H9 (cell line): Measurements from ENCODE around the gene ANKFY1. TPM values are rescaled to one million over a fixed set of nuclear protein-coding genes. Genes with fewer than 3 reads are reported as not detected.

Source experiments
- DNase-seq: peaks from one replicate; pipeline ENCODE4 v3.0.0-alpha.2; 2017
- H2AFZ ChIP-seq: one replicate; pipeline ENCODE4 v1.6.1; 2013; ENCODE audit warnings: mild to moderate bottlenecking, low read length, control low read depth, moderate library complexity
- H2AK5ac ChIP-seq: 2 replicates; pipeline ENCODE4 v1.6.1; 2013; ENCODE audit warnings: low read length, control low read depth, mixed read lengths; ENCODE audit not compliant: insufficient read length
- H2BK120ac ChIP-seq: one replicate; pipeline ENCODE4 v1.6.1; 2013; ENCODE audit warnings: low read depth, mild to moderate bottlenecking, low read length, control low read depth, inconsistent platforms; ENCODE audit not compliant: poor library complexity, severe bottlenecking
- H2BK12ac ChIP-seq: 2 replicates; pipeline ENCODE4 v1.6.1; 2013; ENCODE audit warnings: low read length, control low read depth, mixed read lengths, low read depth; ENCODE audit not compliant: insufficient read length
- H2BK15ac ChIP-seq: 2 replicates; pipeline ENCODE4 v1.6.1; 2013; ENCODE audit warnings: low read depth, low read length, control low read depth
- H2BK20ac ChIP-seq: one replicate; pipeline ENCODE4 v1.6.1; 2013; ENCODE audit warnings: low read depth, mild to moderate bottlenecking, low read length, control low read depth, inconsistent platforms; ENCODE audit not compliant: poor library complexity, severe bottlenecking
- H2BK5ac ChIP-seq: 2 replicates; pipeline ENCODE4 v1.6.1; 2013; ENCODE audit warnings: low read length, control low read depth, mixed read lengths; ENCODE audit not compliant: insufficient read length
- H3K14ac ChIP-seq: 2 replicates; pipeline ENCODE4 v1.6.1; 2013; ENCODE audit warnings: low read length, control low read depth; ENCODE audit not compliant: insufficient read depth
- H3K18ac ChIP-seq: 2 replicates; pipeline ENCODE4 v1.6.1; 2013; ENCODE audit warnings: low read depth, mild to moderate bottlenecking, mixed read lengths, low read length, control low read depth; ENCODE audit not compliant: insufficient read length
- H3K23ac ChIP-seq: 2 replicates; pipeline ENCODE4 v1.6.1; 2013; ENCODE audit warnings: low read length, control low read depth, mixed read lengths, low read depth; ENCODE audit not compliant: insufficient read length
- H3K23me2 ChIP-seq: 2 replicates; pipeline ENCODE4 v1.6.1; 2013; ENCODE audit warnings: low read depth, mild to moderate bottlenecking, mixed read lengths, low read length, control low read depth; ENCODE audit not compliant: insufficient read length, poor library complexity, severe bottlenecking
- H3K27ac ChIP-seq: 2 replicates; pipeline ENCODE4 v1.5.1; 2013; ENCODE audit warnings: low read length, control low read depth, mixed read lengths, low read depth; ENCODE audit not compliant: insufficient read length
- H3K27me3 ChIP-seq: 2 replicates; pipeline ENCODE4 v1.6.1; 2013; ENCODE audit warnings: low read length, control low read depth, inconsistent platforms; ENCODE audit not compliant: insufficient read depth
- H3K4ac ChIP-seq: 2 replicates; pipeline ENCODE4 v1.6.1; 2013; ENCODE audit warnings: low read depth, mild to moderate bottlenecking, control low read depth, inconsistent platforms, low read length, moderate library complexity
- H3K4me1 ChIP-seq: 2 replicates; pipeline ENCODE4 v1.6.1; 2013; ENCODE audit warnings: low read length, control low read depth, inconsistent platforms; ENCODE audit not compliant: insufficient read depth
- H3K4me2 ChIP-seq: 2 replicates; pipeline ENCODE4 v1.6.1; 2013; ENCODE audit warnings: low read length, control low read depth, mixed read lengths; ENCODE audit not compliant: insufficient read length, insufficient read depth
- H3K56ac ChIP-seq: 2 replicates; pipeline ENCODE4 v1.6.1; 2013; ENCODE audit warnings: low read depth, mild to moderate bottlenecking, mixed read lengths, low read length, control low read depth; ENCODE audit not compliant: insufficient read length
- H3K79me1 ChIP-seq: 2 replicates; pipeline ENCODE4 v1.6.1; 2013; ENCODE audit warnings: low read depth, mild to moderate bottlenecking, moderate library complexity, low read length, control low read depth, inconsistent platforms; ENCODE audit not compliant: insufficient read depth, poor library complexity, severe bottlenecking
- H3K79me2 ChIP-seq: 2 replicates; pipeline ENCODE4 v1.6.1; 2013; ENCODE audit warnings: low read length, control low read depth, inconsistent platforms; ENCODE audit not compliant: insufficient read depth
- H3K9ac ChIP-seq: 2 replicates; pipeline ENCODE4 v1.6.1; 2013; ENCODE audit warnings: low read length, control low read depth, mixed read lengths; ENCODE audit not compliant: insufficient read length; ENCODE audit errors: extremely low read depth
- H3K9me3 ChIP-seq: one replicate; pipeline ENCODE4 v1.6.1; 2013; ENCODE audit warnings: low read depth, low read length, inconsistent platforms; ENCODE audit not compliant: control insufficient read depth
- H3T11ph ChIP-seq: one replicate; pipeline ENCODE4 v1.6.1; 2013; ENCODE audit warnings: mild to moderate bottlenecking, low read length, control low read depth, inconsistent platforms
- H4K20me1 ChIP-seq: one replicate; pipeline ENCODE4 v1.6.1; 2013; ENCODE audit not compliant: control insufficient read depth, insufficient read length, insufficient read depth
- H4K5ac ChIP-seq: 2 replicates; pipeline ENCODE4 v1.6.1; 2013; ENCODE audit warnings: low read depth, mild to moderate bottlenecking, mixed read lengths, low read length, control low read depth; ENCODE audit not compliant: insufficient read length
- H4K8ac ChIP-seq: replicated peaks from 2 replicates; pipeline ENCODE4 v1.6.1; 2013; ENCODE audit warnings: low read length, control low read depth, mixed read lengths, low read depth; ENCODE audit not compliant: insufficient read length
- H4K91ac ChIP-seq: 2 replicates; pipeline ENCODE4 v1.6.1; 2013; ENCODE audit warnings: low read depth, mild to moderate bottlenecking, moderate library complexity, mixed read lengths, low read length, control low read depth; ENCODE audit not compliant: insufficient read length
- H3K27ac Mint-ChIP-seq, 3 experiments: 2 replicates in 2 of 3; 3 replicates in 1 of 3; pipeline ENCODE4 v1.8.0; 2020 to 2021; ENCODE audit warnings: mixed read lengths in 3 of 3, mild to moderate bottlenecking in 1 of 3, moderate library complexity in 1 of 3
- H3K27me3 Mint-ChIP-seq: 2 replicates; pipeline ENCODE4 v1.8.0; 2021; ENCODE audit warnings: low read depth, mild to moderate bottlenecking, moderate library complexity, mixed read lengths
- H3K36me3 Mint-ChIP-seq, 3 experiments: 2 replicates in 2 of 3; 3 replicates in 1 of 3; pipeline ENCODE4 v1.8.0; 2020 to 2021; ENCODE audit warnings: low read depth in 3 of 3, mixed read lengths in 3 of 3; ENCODE audit not compliant: insufficient read depth in 1 of 3
- H3K4me1 Mint-ChIP-seq, 2 experiments: 2 replicates each; pipeline ENCODE4 v1.8.0; 2020; ENCODE audit warnings: mixed read lengths in 2 of 2
- H3K4me3 Mint-ChIP-seq, 2 experiments: 2 replicates in 1 of 2; 3 replicates in 1 of 2; pipeline ENCODE4 v1.8.0; 2020 to 2021; ENCODE audit warnings: mild to moderate bottlenecking in 2 of 2, mixed read lengths in 2 of 2, moderate library complexity in 1 of 2
- H3K9me3 Mint-ChIP-seq, 2 experiments: 2 replicates in 1 of 2; 3 replicates in 1 of 2; pipeline ENCODE4 v1.8.0; 2020; ENCODE audit warnings: mild to moderate bottlenecking in 2 of 2, mixed read lengths in 2 of 2, moderate library complexity in 1 of 2
- WGBS: extraction: QIAGEN DNeasy Blood & Tissue Kit; methylation state at CpG from one replicate; pipeline ENCODE4 v1.1.7; 2013; ENCODE audit warnings: missing lambda C conversion rate, low lambda C conversion rate, mixed read lengths; ENCODE audit not compliant: insufficient read length; ENCODE audit errors: extremely low coverage; 5-methylcytosine and 5-hydroxymethylcytosine counted together
- total RNA-seq: library from RNA; stranded (reverse); gene quantifications from 2 replicates; pipeline ENCODE4 v1.2.1, GENCODE V29; 2021
- TF ChIP-seq, protein P1 (sequence below): fragments of 200-600 bp; sonication (generic); conservative IDR thresholded peaks from 3 replicates; pipeline ENCODE4 v1.8.0; 2021; ENCODE audit warnings: antibody characterized with exemption, mild to moderate bottlenecking

The ANKFY1 gene
- total RNA-seq, 1 experiment from 2014 or later: 51.9 TPM

DNA sequence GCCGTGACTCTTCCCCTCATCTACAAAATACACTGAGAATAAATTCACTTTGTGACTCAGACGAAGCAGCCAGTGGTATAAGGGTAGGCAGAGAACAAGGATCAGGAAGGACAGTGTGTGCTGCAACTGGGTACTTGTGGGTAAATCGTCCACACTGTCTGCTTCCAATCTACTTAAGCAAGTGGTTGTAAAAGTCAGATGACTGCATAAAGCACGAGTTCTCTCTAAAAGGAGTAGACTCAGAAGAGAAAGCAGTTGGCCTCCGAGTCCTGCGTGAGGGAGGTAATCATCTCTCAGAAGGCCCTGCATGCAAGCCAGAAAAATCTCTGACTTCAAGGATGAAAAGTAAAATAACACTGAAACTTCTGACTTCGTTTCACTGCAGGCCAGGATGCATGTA, 43.1 kb downstream of the ANKFY1 start:
- H2AFZ ChIP-seq: no peak overlapping the region
- H2BK120ac ChIP-seq: no peak overlapping the region
- no peaks in the 10 kb centered on the region for H3K27me3 Mint-ChIP-seq
- H3K27ac ChIP-seq: peak overlapping the region; percentile 58
- H3K23me2 ChIP-seq: no peaks in the 10 kb centered on the region
- no peaks in the 10 kb centered on the region for H4K20me1 ChIP-seq
- H3K4me1 Mint-ChIP-seq: peaks cover 2 to 12% of the 10 kb centered on the region in 2 experiments; a peak in 3 of 4 replicates
- no peak overlapping the region for H3K4me3 Mint-ChIP-seq
- H4K5ac ChIP-seq: no peak overlapping the region
- H3K23ac ChIP-seq: no peak overlapping the region
- no peaks in the 10 kb centered on the region for H3K27me3 ChIP-seq
- no peak overlapping the region for H2BK15ac ChIP-seq
- peak overlapping the region; percentile 24 for H3K18ac ChIP-seq
- H3K4ac ChIP-seq: no peak overlapping the region
- no peaks in the 10 kb centered on the region for H3K9me3 Mint-ChIP-seq
- H2BK5ac ChIP-seq: no peak overlapping the region
- H3K9ac ChIP-seq: no peak overlapping the region
- H2BK20ac ChIP-seq: no peak overlapping the region
- H3T11ph ChIP-seq: no peak overlapping the region
- peaks cover 8 to 27% (median 22%) of the 10 kb centered on the region in 3 experiments; a peak in 6 of 7 replicates for H3K36me3 Mint-ChIP-seq
- H3K9me3 ChIP-seq: no peaks in the 10 kb centered on the region
- no peak overlapping the region for H3K56ac ChIP-seq
- no peak overlapping the region for H4K91ac ChIP-seq
- peak overlapping the region; percentile 50 for H4K8ac ChIP-seq
- H2AK5ac ChIP-seq: no peak overlapping the region
- no peak overlapping the region for H3K14ac ChIP-seq
- no peak for DNase-seq
- no peak overlapping the region for H2BK12ac ChIP-seq
- no CpG with 5 or more reads among the region's 7 CpGs for WGBS
- H3K27ac Mint-ChIP-seq: peak overlapping the region in 2 of 3 experiments; percentile 58 to 87; a peak in 4 of 7 replicates
- no peaks in the 10 kb centered on the region for H3K79me2 ChIP-seq
- TF ChIP-seq, protein P1, sequence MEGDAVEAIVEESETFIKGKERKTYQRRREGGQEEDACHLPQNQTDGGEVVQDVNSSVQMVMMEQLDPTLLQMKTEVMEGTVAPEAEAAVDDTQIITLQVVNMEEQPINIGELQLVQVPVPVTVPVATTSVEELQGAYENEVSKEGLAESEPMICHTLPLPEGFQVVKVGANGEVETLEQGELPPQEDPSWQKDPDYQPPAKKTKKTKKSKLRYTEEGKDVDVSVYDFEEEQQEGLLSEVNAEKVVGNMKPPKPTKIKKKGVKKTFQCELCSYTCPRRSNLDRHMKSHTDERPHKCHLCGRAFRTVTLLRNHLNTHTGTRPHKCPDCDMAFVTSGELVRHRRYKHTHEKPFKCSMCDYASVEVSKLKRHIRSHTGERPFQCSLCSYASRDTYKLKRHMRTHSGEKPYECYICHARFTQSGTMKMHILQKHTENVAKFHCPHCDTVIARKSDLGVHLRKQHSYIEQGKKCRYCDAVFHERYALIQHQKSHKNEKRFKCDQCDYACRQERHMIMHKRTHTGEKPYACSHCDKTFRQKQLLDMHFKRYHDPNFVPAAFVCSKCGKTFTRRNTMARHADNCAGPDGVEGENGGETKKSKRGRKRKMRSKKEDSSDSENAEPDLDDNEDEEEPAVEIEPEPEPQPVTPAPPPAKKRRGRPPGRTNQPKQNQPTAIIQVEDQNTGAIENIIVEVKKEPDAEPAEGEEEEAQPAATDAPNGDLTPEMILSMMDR: no peak
- no peaks in the 10 kb centered on the region for H3K79me1 ChIP-seq
- H3K4me2 ChIP-seq: no peak overlapping the region
- no peaks in the 10 kb centered on the region for H3K4me1 ChIP-seq
